ENCODE results near the gene SPATA1. TPM values are rescaled to one million over a fixed set of nuclear protein-coding genes. Genes with fewer than 3 reads are reported as not detected.

Gene SPATA1
- total RNA-seq, 1 donor from 2014 or later = 1.9 TPM

- Mint-ChIP-seq H3K9me3 (ENCODE audit: low read depth) (peaks cover 14% of the 10 kb centered on the region), H3K27me3 (peaks cover 30% of the 10 kb centered on the region), H3K4me3 (ENCODE audit: low read depth) (peak overlapping the region; percentile 97), H3K4me1 (ENCODE audit: low read depth) (peaks cover 12% of the 10 kb centered on the region), H3K36me3 (ENCODE audit: insufficient read depth) (peaks cover 14% of the 10 kb centered on the region), H3K27ac (peak overlapping the region; percentile 99)
- no peak for DNase-seq (ENCODE audit: low spot score, unreplicated experiment)
- no peak for TF ChIP-seq CTCF (IDR thresholded peaks at IDR 0.05; ENCODE audit: unreplicated experiment)
Observed at GRCh38 chr1:84479998-84480397, 26.2 kb upstream of the SPATA1 start.

- H3K27me3 Mint-ChIP-seq = peaks cover 24% of the 10 kb centered on the region
- DNase-seq (ENCODE audit: low spot score, unreplicated experiment) = no peak
- H3K27ac Mint-ChIP-seq = no peak overlapping the region
- peak overlapping the region; percentile 97 for H3K4me3 Mint-ChIP-seq (ENCODE audit: low read depth)
- no peak for TF ChIP-seq CTCF (IDR thresholded peaks at IDR 0.05; ENCODE audit: unreplicated experiment)
- peaks cover 16% of the 10 kb centered on the region for H3K36me3 Mint-ChIP-seq (ENCODE audit: insufficient read depth)
- peaks cover 14% of the 10 kb centered on the region for H3K9me3 Mint-ChIP-seq (ENCODE audit: low read depth)
- H3K4me1 Mint-ChIP-seq (ENCODE audit: low read depth) = peaks cover 12% of the 10 kb centered on the region
Observed at GRCh38 chr1:84480650-84481049, 25.5 kb upstream of the SPATA1 start.

GRCh38 chr1:84481317-84481716, 24.9 kb upstream of the SPATA1 start:
- Mint-ChIP-seq H3K36me3 (ENCODE audit: insufficient read depth) (peaks cover 21% of the 10 kb centered on the region), H3K4me3 (ENCODE audit: low read depth) (peak overlapping the region; percentile 38), H3K9me3 (ENCODE audit: low read depth) (peaks cover 14% of the 10 kb centered on the region), H3K27ac (no peak overlapping the region), H3K4me1 (ENCODE audit: low read depth) (peaks cover 12% of the 10 kb centered on the region), H3K27me3 (peaks cover 18% of the 10 kb centered on the region)
- no peak for TF ChIP-seq CTCF (IDR thresholded peaks at IDR 0.05; ENCODE audit: unreplicated experiment)
- no peak for DNase-seq (ENCODE audit: low spot score, unreplicated experiment)

- Mint-ChIP-seq H3K4me3 (ENCODE audit: low read depth) (no peak overlapping the region), H3K27ac (no peak overlapping the region), H3K9me3 (ENCODE audit: low read depth) (peaks cover 3% of the 10 kb centered on the region), H3K36me3 (ENCODE audit: insufficient read depth) (peaks cover 27% of the 10 kb centered on the region), H3K27me3 (no peaks in the 10 kb centered on the region), H3K4me1 (ENCODE audit: low read depth) (peaks cover 3% of the 10 kb centered on the region)
- no peak for TF ChIP-seq CTCF (IDR thresholded peaks at IDR 0.05; ENCODE audit: unreplicated experiment)
- DNase-seq (ENCODE audit: low spot score, unreplicated experiment) = no peak
Observed at GRCh38 chr1:84488107-84488506, 18.1 kb upstream of the SPATA1 start.

GRCh38 chr1:84489766-84490165, 16.4 kb upstream of the SPATA1 start:
- no peak for TF ChIP-seq CTCF (IDR thresholded peaks at IDR 0.05; ENCODE audit: unreplicated experiment)
- Mint-ChIP-seq H3K4me3 (ENCODE audit: low read depth) (no peak overlapping the region), H3K27ac (no peak overlapping the region), H3K36me3 (ENCODE audit: insufficient read depth) (peaks cover 19% of the 10 kb centered on the region), H3K9me3 (ENCODE audit: low read depth) (peaks cover 3% of the 10 kb centered on the region), H3K27me3 (no peaks in the 10 kb centered on the region), H3K4me1 (ENCODE audit: low read depth) (peaks cover 3% of the 10 kb centered on the region)
- DNase-seq (ENCODE audit: low spot score, unreplicated experiment) = no peak
